GM12873 (cell line): ENCODE measurements around the gene APOL2.

Experiments used
- TF ChIP-seq, protein P1 (sequence below): IDR thresholded peaks from 2 replicates; pipeline ENCODE4 v1.5.1; 2012; ENCODE audit warnings: low read depth, mild to moderate bottlenecking, moderate library complexity, low read length, control low read depth; ENCODE audit not compliant: insufficient read depth; ENCODE audit errors: missing control alignments

Gene APOL2

DNA sequence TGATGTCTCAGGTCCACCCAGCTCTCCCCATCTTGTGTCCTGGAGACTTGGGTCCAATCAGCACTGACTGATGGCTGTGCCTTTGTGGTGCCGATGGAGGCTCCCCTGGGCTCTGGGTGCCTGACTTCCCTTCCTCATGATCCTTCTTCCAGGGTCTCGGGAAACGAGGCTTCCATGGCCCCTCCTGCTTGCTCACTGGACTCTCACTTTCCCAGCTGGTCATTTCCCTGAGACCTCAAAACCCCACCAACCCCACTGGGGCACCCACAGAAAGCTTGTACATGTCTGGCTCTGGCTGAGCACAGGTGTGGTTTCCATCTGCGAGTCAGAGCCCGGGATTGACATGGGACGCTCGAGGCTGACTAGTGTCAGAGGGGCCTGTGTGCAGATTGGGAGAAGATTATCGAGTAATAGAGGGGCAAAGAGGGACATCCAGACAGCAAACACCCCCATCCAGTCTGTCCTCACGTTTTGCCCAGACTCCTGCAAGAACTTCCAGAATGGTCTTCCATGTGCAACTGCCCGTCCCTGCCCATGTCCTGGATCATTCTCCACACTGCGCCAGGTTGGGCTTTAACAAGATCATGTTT is 28.7 kb upstream of the APOL2 start:
- TF ChIP-seq, protein P1, sequence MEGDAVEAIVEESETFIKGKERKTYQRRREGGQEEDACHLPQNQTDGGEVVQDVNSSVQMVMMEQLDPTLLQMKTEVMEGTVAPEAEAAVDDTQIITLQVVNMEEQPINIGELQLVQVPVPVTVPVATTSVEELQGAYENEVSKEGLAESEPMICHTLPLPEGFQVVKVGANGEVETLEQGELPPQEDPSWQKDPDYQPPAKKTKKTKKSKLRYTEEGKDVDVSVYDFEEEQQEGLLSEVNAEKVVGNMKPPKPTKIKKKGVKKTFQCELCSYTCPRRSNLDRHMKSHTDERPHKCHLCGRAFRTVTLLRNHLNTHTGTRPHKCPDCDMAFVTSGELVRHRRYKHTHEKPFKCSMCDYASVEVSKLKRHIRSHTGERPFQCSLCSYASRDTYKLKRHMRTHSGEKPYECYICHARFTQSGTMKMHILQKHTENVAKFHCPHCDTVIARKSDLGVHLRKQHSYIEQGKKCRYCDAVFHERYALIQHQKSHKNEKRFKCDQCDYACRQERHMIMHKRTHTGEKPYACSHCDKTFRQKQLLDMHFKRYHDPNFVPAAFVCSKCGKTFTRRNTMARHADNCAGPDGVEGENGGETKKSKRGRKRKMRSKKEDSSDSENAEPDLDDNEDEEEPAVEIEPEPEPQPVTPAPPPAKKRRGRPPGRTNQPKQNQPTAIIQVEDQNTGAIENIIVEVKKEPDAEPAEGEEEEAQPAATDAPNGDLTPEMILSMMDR = no peak

DNA sequence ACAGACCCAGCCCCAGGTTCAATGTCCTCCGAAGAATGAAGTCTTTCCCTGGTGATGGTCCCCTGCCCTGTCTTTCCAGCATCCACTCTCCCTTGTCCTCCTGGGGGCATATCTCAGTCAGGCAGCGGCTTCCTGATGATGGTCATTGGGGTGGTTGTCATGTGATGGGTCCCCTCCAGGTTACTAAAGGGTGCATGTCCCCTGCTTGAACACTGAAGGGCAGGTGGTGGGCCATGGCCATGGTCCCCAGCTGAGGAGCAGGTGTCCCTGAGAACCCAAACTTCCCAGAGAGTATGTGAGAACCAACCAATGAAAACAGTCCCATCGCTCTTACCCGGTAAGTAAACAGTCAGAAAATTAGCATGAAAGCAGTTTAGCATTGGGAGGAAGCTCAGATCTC is 27.7 kb upstream of the APOL2 start:
- TF ChIP-seq, protein P1 = no peak

DNA sequence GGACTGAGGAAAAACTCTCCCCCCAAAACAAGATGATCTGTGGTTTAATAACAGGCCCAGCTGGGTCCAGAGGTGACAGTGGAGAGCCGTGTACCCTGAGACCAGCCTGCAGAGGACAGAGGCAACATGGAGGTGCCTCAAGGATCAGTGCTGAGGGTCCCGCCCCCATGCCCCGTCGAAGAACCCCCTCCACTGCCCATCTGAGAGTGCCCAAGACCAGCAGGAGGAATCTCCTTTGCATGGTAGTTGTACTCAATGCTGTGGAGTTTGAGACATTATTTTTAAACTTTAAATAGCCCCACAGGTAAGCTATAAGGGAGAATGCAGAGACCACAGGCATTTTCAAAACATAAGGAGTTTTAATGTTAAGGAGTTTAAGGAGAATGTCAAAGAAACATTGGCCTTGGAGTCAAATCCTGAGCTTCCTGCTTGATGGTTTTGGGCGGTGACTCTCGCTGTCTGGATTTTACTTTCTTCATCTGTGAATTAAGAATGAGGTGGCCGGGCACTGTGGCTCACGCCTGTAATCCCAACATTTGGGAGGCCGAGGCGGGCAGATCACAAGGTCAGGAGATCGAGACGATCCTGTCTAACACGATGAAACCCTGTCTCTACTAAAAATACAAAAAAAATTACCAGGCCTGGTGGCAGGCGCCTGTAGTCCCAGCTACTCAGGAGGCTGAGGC is 20.4 kb upstream of the APOL2 start:
- TF ChIP-seq, protein P1 = no peak

DNA sequence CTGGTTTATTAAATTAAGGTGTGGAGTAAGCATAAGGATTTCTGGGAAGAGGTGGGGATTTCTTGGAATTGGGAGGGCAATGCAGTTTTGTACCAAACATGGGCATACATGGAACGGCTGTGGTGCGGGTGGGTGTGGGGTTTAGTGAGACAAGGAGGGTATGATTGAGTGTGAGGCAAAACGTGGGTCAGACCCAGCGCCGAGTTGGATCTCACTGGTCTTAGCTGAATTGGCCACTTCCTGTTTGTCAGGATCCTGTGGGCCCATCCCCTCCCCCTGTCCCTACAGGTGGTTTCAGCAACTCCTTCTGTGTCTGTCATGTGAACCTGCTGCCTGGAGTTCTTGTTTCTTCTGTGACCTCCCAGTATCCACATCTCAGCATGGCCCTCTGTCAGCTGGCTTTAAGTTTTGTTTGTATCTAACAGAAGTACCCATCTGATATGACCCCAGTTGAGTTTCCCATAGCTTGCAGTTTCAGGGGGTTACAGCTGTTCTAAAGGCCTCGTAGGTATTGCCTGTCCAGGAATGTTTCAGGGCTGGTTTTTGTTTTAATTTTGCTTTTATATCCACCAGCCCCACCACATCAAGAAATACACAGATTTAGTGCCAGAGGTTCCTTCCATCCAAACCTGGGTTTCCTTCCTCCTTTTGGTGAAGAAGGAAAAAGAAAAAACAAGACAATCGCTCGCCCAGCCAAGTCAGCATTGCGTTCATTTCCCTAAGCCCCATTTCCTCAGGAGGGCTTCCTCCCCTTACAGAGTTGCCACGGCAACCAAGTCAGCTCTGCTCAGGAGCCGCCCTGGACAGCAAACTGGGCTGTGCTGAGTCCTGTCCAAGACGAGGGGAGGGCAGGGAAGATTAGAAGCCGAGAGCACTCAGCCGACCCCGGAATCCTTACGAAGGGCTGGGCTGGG is 19.6 kb upstream of the APOL2 start:
- TF ChIP-seq, protein P1 = no peak

DNA sequence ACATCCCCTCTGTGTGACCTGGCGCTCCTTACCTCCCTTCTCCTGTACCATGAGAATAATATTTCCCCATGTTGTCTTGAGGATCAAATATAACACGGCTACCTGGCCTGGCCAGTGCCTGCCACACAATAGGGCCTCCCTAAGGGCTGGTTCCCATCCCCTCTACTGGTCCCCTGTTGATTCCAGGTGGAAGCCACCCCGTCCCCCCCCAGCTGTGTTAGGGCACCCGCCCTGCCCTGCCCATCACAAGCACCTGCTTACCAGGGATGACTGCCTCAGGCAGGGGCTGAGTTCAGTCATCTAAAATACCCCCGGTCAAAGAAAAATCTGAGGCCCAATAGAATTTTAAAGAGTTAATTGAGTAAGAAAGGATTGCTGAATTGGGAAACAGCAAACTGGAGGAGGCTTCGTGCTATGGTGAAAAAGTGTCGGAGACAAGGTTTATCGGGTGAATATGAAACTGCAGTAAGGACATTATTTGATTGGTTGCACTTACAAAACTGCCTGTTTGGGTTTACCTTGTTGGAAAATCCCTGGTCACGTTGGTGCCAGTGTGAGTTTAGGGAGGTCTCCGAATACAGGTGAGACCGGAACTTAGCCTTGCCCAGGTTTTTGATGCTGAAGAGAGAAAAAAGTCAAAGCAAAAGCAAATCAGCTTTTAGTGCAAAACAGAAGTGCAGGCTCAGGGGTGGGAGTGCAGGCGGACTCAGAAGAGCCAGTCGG is 18.8 kb upstream of the APOL2 start:
- TF ChIP-seq, protein P1 = no peak

DNA sequence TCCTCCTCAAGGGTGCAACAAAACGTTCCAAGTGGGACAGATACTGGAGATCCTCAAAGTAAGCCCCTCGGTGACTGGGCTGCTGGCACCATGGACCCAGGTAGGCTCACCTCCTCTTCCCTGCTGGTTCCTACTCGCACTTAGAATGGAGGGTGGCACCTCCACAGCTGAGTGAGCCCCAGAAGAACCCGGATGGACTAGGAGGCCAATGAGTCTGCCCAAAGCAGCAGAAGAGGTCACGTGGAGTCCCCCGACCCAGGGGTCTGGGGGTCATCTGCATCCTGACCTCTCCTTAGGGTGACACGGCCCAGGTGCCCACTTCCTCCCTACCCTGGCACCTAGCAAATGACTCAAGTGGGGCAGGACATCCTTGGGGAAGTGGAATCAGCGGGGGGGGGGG is 18.0 kb upstream of the APOL2 start:
- TF ChIP-seq, protein P1 = no peak

DNA sequence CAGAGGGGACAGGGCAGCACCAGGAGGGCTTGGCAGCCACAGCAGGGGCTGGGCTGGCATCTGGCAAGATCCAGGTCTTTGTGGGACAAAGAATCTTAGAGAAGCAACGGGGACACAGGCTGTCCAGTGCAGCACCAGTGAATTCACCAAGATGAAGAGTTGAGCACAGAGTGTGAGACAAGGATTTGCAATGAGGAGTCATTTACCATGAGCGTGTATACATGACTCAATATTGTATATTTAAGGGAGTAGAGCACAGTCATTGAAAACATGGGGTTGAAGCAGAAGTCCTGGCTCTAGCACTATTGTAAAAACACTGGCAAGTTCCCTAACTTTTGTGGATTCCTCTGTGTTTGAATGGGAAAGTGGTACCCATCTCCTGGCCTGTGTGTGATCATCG is 17.2 kb upstream of the APOL2 start:
- TF ChIP-seq, protein P1 = no peak
